Naive thymus-derived CD8-positive, alpha-beta T cell (primary cell): ENCODE data around the gene C6orf118. TPM values are rescaled to one million over a fixed set of nuclear protein-coding genes. Genes with fewer than 3 reads are reported as not detected.

Source experiments
- ATAC-seq, 2 donors: fragments of 150-1000 bp; cut with Tn5 transposase in 1 of 2; sonication (Bioruptor Pico), chemical (Tn5 transposase) in 1 of 2; 1 replicate in 1 of 2; 2 replicates in 1 of 2; pipeline ENCODE4 v1.10.0; 2021; ENCODE audit warnings: mild to moderate bottlenecking in 2 of 2, moderate library complexity in 2 of 2
- POLR2A ChIA-PET: fragments of 350-600 bp; sonication (Branson Sonifier 250); formaldehyde crosslinking; loops from one replicate; lab custom pipeline; 2021; ENCODE audit warnings: antibody characterized with exemption; lab: Charles Lee
- DNase-seq, 10 donors: peaks; one replicate each; pipeline versions ENCODE4 v3.0.0 to v3.0.0-alpha.2; 2020 to 2022
- H3K27ac Mint-ChIP-seq, 10 donors: one replicate each; pipeline ENCODE4 v1.8.0; 2020 to 2022; ENCODE audit warnings: mild to moderate bottlenecking in 10 of 10, mixed read lengths in 10 of 10, moderate library complexity in 4 of 10, inconsistent platforms in 1 of 10
- H3K27me3 Mint-ChIP-seq, 5 donors: one replicate each; pipeline ENCODE4 v1.8.0; 2021 to 2022; ENCODE audit warnings: mixed read lengths in 5 of 5
- H3K36me3 Mint-ChIP-seq, 3 donors: one replicate each; pipeline ENCODE4 v1.8.0; 2020 to 2022; ENCODE audit warnings: mixed read lengths in 3 of 3, mild to moderate bottlenecking in 2 of 3, inconsistent platforms in 1 of 3
- H3K4me1 Mint-ChIP-seq, 4 donors: one replicate each; pipeline ENCODE4 v1.8.0; 2021 to 2022; ENCODE audit warnings: mixed read lengths in 4 of 4
- H3K4me3 Mint-ChIP-seq, 10 donors: one replicate each; pipeline ENCODE4 v1.8.0; 2020 to 2022; ENCODE audit warnings: mild to moderate bottlenecking in 10 of 10, mixed read lengths in 10 of 10, moderate library complexity in 6 of 10, inconsistent platforms in 1 of 10
- H3K9me3 Mint-ChIP-seq, 9 donors: one replicate each; pipeline ENCODE4 v1.8.0; 2020 to 2022; ENCODE audit warnings: mixed read lengths in 9 of 9, mild to moderate bottlenecking in 3 of 9, inconsistent platforms in 1 of 9, moderate library complexity in 1 of 9
- polyA plus RNA-seq, 3 donors: library from polyadenylated mRNA; unstranded; fragments of 300-500 nt; fragmentation: Illumina TruSeq; gene quantifications; one replicate each; pipeline ENCODE4 v1.2.3, GENCODE V29; 2021
- total RNA-seq, 8 experiments: library from RNA in 2 of 8; stranded (reverse) in 2 of 8; gene quantifications; one replicate each; pipeline ENCODE4 v1.2.3 and lab custom pipeline; 2021 to 2026

C6orf118 gene
- total and polyA plus RNA-seq, 5 experiments from 2014 or later, result not detected

DNA sequence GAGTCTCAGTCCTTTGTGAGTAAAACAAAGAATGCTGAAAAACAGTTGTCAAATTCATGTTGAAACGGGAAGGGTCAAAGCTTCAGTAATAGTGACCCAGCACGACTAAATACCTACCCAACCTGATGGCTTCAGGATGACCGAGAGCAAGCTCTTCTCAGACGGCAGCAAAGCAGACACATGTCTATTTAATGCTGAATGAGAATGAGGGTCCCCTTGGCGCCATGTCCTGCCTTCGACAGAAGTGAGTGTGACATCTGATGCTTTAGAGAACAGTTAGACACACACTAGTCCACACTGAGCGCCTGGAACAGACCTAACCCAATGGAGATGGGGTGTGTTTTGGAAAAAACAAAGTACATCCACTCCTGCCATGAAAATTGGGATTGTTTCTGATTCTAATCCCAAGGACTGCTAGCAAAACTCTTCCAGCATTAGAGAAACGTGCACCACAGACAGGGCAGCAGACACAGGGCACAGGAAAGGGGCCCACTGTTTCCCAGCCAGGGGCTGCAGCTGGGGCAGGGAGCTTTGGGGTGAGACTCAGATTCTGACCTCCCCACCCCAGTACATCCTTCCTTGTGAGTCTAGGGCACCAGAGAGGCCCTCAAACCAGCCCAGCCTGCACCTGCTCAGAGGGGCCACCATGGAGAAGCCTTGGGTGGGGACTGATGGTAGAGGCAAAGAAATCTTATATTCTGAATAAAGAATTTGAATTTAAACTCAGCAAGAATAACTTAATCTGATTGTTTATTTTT is 76.5 kb downstream of the C6orf118 start:
- peaks cover 5 to 42% (median 23%) of the 10 kb centered on the region in 9 donors for H3K9me3 Mint-ChIP-seq
- H3K27ac Mint-ChIP-seq, result no peak overlapping the region
- no peak for DNase-seq
- POLR2A ChIA-PET, result no interaction called here
- H3K27me3 Mint-ChIP-seq, result no peaks in the 10 kb centered on the region
- H3K36me3 Mint-ChIP-seq, result peaks cover 0 to 17% (median 0%) of the 10 kb centered on the region in 3 donors
- no peaks in the 10 kb centered on the region for H3K4me1 Mint-ChIP-seq
- no peak for ATAC-seq
- no peak overlapping the region for H3K4me3 Mint-ChIP-seq

DNA sequence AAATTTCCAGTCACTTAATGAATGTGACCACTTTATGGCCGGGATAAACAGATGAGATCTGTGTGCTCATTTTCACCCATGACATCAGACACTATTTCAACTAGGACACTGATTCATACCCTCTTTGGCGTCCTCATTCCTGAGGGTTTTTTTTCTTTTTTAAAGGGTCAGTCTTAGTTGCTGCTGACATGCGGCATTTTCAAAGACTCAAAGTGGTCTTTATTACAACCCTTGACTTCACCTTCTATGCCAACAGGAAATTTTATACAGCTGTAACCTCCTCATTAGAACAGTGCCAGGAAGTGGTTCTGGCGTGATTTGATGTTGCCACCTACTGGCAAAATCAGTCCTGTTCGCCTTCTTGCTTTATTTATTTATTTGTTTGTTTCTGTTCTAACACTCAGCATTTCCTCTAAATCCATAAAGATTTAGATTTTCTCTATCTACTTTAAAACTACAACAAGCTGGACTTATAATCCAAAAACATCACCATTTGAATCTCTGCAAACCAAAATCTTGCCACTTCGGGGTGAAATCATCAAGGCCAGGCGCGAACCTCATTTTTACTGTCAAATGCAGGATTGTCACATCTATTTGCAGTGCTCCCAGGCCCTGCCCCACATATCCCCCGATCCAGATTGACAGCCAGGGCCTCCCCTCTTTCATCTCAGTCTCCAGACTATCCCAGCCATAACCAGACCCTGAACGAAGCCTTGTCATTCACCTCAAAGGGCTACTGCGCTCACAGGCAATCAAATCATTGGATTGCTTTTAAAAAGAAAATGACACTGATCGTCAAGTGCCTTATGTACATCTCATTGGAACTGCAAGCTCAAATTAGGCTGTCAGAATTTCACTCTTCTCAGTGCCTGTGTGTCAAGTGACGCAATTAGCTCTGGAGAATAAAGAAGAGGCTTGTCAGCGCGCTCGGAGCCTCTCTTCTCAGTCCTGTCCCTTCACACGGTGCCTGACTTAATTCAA is 77.5 kb downstream of the C6orf118 start:
- Mint-ChIP-seq H3K9me3 (peaks cover 9 to 38% (median 18%) of the 10 kb centered on the region in 9 donors), H3K4me1 (no peaks in the 10 kb centered on the region), H3K4me3 (no peak overlapping the region), H3K36me3 (peaks cover 0 to 12% (median 0%) of the 10 kb centered on the region in 3 donors), H3K27me3 (no peaks in the 10 kb centered on the region), H3K27ac (no peak overlapping the region)
- POLR2A ChIA-PET, result no interaction called here
- no peak for ATAC-seq
- DNase-seq, result no peak

DNA sequence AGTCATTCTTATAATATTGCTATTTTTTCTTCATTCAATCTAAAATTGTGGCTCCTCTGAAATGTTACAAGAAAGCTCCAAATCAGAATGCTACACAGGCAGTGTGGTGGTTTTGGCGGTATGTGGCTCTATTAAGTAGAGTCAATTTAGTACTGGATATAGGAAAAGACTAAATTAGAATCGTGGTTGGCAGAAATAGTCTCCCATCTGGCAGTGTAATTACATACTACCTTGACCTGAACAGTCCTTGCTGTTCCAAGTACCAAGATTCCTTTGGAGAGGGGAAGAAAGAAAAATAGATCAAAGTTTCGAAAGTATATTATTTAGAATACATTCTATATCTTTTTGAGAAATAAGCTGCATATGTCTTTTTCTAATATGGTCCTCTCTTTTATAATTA is 78.2 kb downstream of the C6orf118 start:
- ATAC-seq (no peak), DNase-seq (no peak)
- Mint-ChIP-seq H3K27me3 (no peaks in the 10 kb centered on the region), H3K4me3 (no peak overlapping the region), H3K4me1 (no peaks in the 10 kb centered on the region), H3K36me3 (peaks cover 0 to 12% (median 0%) of the 10 kb centered on the region in 3 donors), H3K27ac (no peak overlapping the region), H3K9me3 (peaks cover 8 to 35% (median 16%) of the 10 kb centered on the region in 9 donors)
- POLR2A ChIA-PET, result no interaction called here
